HG02852 (cell line): ENCODE results near the gene TMEM168.
"Not testable (repeated sequence)": the region's sequence is repeated elsewhere in the genome, so short reads cannot be mapped to it uniquely, and the experiment has no call there.

Experiments
- ATAC-seq: cut with Tn5 transposase; IDR thresholded peaks from one replicate; pipeline ENCODE4 v1.9.1; 2021; ENCODE audit warnings: mild to moderate bottlenecking, moderate library complexity; ENCODE audit not compliant: unreplicated experiment

Gene TMEM168

DNA sequence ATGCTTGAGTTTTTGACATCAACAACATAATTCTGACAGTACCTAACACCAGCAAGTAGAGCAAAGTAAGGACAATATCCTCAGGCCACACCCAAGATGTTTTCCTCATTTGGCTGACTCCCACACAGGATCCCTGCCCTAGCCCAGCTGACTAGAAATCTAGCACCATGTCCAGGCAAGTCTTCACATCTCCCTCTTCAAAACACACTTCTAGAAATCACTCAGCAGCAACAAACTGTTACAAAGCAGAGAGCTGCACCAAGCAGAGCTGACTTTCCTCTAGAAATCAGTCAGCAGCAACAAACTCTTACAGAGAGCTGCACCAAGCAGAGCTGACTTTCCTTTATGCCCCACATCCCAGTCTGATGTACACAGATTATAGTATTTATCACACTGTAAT lies 7.7 kb downstream of the TMEM168 start:
- peak; percentile 98 for ATAC-seq

DNA sequence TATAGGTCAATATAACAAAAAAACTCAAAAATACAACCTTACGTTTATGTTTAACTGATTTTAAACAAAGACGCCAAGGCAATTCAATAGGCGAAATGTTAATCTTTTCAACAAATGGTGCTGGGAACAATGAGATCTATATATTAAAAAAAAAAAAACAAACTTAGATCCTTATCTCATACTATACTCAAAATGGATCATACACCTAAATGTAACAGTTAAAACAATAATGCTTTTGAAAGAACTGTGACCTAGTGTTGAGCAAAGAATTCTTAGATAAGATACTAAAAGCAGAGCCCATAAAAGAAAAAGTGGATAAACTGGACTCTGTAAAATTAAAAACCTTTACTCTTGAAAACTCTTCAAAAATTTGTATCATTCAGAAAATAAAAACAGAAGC lies 8.6 kb downstream of the TMEM168 start:
- ATAC-seq: no peak

DNA sequence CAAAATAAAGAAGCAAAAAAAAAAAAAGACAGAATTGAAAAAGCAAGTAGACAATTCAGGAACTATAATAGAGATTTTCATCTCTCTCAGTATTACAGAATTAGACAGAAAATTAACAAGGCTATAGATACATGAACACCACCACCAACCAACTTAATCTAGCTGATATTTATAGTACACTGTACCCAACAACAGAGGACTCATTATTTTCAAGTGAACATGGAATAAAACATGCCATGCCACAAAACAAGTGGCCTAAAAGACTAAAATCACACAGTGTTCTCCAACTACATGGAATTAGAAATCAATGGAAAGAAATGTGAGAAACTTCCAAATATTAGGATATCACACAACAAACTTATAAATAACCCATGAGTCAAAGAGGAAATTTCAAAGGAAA lies 9.1 kb downstream of the TMEM168 start:
- no peak for ATAC-seq

DNA sequence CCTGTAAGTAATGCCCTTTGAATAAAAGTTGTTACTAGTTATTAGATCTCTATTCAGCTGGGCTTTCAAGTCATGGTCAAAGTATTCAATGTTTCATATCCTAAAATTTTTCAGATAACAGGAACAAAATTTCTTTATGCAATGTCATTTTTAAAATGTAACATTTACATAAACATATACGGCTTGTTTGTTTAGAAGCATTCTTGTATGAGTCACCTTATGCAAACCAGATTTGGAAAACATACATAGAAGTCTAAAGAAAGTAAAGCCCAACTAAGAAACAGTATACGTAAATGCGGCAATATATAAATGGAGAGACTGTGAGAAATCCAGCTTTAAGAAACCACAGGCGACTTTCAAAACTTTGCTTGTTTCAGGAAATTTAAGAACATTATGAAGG lies 10.5 kb downstream of the TMEM168 start:
- ATAC-seq: no peak

DNA sequence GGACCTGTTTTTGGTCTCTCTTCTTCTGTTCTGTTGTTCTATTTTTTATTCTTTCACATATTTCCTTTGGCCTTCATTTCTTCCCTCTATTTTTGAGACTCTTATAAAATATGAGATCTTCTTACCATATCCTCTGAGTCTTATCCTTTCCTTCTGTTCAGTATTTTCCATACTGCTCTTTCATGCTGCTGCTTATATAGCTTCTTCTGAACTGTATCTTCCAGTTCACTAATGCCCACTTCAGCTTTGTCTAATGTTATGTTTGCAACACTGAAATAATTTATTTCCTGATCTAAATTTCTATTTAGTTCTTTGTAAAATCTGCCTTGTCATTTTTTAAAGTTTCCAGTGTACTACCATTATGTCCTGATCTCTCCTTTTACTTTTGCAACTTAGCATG lies 12.8 kb downstream of the TMEM168 start:
- no peak for ATAC-seq

DNA sequence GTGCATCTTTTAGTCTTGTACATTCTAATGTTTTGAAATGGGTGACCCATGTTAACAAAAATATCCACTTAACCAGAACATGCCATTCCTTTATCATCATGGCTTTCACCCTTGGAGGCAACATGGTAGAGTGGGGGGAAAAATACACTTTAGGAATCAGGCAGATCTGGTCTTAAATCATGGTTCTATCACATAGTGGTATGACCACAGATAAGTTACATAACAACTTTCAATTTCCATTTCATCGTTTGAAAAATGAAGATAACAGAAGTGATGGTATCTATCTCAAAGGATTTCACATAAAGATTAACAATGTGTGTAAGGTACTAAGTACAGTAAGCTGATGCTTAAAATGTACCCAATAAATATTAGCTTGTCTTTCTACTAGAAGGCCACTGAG lies 19.0 kb downstream of the TMEM168 start:
- ATAC-seq: no peak

DNA sequence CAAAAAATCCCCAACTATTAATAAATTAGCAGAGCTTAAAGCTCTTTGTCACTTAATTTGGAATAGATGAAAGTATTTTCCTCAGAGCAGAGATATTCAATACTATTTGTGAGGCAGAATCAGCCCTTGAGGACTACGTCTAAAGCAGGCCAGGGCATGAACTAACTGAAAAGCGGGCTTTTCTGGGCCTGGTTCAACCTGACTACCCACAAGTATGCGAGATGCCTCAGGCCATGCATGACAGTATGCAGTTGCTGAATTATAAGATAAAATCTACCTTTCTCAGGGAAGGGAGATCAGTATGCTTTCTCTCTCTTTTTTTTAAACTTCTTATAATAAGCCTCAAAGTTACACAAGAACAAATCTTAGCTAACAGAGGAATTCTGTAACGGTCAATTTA lies 20.1 kb downstream of the TMEM168 start:
- ATAC-seq: no peak

DNA sequence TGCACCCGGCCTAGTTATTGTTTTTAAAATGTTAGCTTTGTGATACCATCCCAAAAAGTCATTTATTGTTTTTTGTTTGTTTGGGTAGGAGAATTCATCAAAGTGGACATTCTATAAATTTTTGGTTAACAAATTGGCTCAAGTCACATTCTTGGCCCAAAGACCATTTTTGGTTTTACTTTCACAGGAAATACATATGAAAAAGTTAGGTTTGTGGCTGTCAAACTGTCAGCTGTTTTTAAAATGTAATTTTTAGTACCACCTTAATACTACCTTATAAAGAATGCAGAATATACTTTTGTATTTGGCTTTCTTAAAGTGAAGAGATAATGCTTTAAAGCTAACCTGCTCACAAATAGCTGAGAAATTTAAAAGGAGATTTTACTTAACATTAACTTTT lies 25.1 kb downstream of the TMEM168 start:
- ATAC-seq: peak; percentile 44

DNA sequence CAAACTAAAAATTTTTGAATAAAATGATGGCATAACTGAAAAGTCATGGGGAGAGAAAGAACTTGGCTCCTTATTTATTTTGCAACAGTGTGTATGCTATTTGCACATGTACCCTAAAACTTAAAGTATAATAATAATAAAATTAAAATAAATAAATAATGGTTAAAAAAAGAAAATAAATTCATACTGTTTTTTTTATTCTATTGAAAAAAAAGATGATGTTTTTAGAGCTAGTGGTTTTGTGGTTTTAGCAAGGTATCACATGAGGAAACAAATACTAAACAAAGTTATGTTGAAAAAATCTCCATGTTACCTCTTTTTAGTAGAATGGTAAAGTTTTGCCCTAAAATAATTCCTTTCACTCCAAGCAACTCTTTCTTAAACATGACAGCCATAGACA lies 26.2 kb downstream of the TMEM168 start:
- no peak for ATAC-seq

DNA sequence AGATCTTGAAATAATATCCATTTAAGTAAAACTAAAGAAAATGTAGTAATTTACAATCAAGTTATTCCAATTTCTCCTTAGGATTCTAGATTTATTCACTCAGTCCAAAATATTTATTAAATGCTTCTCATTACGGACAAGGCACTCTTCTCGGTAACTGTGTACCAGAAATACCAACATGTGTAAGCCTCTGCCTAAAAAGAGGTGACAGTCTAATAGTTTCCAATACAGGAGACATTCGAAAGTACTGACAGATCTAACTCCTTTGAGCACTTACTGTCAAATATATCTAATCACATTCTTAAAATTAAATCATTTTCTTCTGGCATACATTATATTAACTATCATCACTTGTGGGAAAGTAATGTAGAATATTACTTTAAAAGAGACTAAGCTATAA lies 26.9 kb downstream of the TMEM168 start:
- ATAC-seq: no peak

DNA sequence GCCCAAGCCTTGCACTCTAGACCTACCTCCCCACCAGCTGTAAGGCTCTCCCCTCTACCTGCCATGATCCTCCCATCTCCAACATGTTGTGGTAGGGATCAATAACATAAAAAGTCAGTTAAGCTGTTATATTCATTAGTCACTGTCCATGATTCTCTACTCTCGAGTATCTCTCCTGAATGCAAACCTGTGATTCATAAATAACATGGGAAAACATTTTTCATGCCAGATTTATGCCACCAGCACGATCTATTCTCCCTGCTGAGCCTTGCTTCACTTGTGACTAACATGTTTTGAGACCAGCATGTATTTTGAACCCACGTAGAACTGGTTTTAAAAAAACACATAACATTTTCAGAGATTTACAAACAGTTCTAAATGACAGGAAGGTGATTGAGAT lies 30.3 kb downstream of the TMEM168 start:
- no peak for ATAC-seq

DNA sequence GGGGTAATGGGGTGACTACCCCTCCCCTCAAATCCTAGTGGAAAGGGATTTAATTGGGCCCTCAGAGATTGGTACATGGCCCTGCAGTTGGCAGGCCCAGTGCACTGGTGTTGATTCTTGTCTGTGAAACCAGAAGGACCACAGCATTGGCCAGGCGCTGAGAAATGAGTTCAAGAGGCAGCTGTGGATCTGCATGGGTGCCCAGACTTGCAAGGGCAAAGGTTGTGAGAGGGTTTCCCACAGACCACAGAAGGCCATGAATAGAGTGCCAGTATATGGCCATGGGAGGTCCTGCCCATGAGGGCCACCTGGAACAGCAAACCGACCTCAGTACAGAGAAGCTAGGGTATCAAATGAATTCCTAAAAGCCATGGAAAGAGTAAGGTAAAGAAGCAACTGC lies 32.9 kb downstream of the TMEM168 start:
- ATAC-seq: no peak

DNA sequence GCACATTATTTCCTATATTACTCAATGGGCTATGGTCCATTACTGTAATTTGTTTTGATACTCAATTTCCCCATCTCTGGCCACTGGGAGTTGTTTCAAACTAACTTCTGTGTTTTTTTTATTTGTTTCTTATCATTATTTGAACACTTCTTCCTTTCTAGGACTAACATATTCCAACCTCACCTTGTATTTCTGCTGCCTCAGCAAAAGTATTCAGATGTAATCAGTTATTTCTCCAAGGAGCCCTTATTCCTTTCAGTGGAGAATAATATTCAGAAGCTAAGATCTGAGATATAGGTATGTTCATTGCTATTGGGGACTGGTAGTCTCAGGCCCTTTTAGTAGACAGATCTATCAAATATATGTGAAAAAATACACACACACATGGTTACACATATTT lies 36.9 kb downstream of the TMEM168 start:
- no peak for ATAC-seq

DNA sequence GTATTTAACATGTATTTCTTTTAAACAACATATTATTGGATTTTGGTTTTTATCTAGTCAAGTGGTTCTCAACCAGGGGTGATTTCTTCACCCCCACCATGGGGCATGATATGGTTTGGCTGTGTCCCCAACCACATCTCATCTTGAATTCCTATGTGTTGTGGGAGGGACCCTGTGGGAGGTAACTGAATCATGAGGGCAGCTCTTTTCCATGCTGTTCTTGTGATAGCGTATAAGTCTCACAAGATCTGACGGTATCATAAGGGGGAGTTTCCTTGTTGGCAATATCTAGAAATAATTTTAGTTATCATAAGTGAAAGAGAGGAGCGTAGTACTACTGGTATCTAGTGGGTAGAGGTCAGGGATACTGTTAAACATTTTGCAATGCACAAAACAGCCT lies 37.6 kb downstream of the TMEM168 start:
- no peak for ATAC-seq

DNA sequence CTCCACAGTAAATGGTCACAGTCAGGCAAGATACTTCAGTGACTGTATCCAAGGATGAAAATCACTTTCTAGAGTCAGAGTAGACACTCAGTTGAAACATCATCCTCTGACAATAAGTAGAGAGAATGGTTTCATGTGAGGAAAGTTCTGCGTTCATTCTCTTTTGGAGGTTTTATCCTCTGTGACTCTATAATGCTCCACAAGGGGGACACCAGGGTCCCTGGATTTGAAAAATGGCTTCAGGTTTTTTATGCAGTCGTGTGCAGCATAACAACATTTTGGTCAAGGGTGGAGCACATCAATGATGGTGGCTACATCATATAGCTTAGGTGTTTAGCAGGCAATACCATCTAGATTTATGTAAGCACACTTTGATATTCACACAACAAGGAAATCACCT lies 40.4 kb downstream of the TMEM168 start:
- no peak for ATAC-seq

DNA sequence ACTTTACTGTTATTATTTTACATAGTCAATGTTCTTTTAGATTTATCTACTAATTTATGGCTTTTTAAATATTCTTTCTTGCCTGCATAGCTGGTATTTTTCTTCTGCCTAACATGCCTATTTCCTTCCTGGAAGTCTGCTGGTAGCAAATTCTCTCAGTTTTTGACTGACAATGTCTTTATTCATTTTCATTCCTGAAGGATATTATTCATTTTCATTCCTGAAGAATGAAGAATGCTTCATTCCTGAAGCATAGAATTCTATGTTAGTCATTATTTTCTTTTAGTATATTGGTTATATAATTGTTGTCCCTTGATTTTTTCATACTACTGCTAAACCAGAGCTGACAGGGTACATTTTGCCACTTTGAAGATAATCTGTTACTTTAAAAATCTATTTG lies 41.8 kb downstream of the TMEM168 start:
- ATAC-seq: no peak

DNA sequence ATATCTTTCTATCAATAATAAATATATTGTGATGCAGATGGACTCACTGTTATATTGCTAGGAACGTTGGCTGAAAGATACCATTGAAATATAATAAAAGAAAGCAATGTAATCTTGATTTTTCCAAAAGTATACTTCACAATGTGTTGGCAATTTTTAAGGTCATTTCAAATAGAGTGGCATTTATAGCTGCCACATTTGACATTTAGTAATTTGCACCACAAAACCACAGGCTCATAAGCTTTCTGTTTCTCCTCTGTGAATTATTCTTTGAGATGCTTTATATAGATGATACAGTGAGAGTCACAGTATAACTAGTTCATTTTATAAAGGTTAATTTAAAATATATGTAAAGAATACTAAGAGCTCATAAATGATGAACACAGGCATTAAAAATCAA lies 44.6 kb downstream of the TMEM168 start:
- no peak for ATAC-seq

DNA sequence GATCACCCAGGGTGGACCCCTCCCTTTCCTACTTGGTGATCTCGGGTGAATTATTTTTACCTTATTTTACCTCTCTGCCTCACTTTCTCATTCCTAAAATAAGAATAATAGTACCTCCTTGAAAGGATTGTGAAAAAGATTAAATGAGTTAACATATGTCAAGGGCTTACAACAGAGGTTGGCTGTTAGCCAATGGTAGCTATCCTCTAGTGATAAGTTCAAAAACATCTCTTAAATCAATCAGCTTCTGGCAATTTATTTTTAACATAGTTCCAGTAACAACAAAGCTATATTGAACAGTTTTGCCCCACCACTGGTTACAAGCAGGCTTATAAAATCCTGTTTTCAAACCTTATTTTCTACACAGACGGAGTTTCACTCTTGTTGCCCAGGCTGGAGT lies 45.4 kb downstream of the TMEM168 start:
- ATAC-seq: no peak

DNA sequence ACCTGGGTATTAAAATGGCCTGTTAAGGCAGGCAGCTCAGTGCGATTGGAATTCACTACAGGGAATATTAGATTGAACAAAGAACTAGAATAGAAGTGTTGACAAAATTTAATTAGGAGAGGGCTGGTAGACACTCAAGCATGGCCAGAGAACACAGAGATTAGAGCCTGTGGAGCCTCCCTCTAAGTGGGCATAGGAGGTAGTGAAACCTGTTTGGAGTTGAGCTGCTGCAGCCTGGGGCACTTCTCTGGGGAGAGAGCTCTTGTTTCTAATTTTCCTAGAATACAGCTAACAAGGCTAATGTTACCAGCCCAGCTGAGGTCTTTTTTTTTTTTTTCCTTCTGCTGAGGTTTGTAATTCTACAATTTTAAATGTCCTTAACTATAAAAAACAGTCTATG lies 46.4 kb downstream of the TMEM168 start:
- ATAC-seq: no peak

DNA sequence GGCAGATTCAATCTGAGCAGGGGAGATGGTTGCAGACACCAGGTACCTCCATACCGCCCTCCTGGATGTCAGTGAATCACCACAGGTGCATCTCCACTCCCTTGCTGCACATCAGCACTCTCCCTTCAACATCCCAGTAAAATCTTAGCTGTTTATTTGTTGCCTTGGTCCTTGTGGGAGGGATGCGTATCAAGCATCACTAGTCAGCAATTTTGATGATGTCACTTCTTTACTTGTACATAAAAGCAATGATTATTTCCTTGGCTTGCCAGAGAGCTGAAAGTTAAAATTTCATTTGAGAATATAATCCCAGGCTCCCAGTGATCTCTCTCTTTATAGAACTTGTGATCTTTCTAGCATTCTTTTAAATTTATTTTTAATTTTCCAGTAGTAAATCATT lies 49.5 kb downstream of the TMEM168 start:
- no peak for ATAC-seq

DNA sequence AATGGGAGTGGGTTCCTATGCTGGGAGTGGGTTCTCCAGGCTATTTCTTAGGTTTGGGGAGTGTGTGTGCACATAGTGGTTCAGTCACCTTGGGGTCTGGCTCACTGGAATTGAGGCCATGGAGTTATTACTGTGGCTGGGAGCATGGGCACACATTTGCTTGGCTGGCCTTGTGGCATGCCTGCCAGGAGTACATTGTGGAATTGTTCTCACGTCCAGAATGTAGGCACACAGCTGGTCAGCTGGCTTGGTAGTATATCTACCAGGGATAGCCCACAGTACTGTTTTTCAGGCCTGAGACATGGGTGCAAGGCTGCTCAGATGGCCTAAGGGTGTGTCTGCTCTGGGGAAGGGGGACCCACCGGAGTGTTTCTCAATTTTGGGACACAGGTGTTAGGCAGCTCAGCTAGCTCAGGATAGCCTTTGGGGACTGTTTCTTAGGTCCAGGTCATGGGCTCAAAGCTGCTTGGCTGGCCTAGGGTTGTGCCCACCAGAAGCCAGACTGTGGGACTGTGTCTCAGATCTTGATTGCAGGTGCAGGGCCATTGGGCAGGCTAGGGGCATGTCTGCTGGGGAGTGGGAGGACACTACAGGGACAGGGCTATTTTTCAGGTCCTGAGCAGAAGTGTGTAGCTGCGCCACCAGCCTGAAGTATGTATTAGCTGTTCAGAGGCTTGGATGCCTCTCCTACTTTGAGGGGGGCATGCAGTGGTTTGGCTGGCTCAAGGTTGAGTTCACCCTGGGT lies 50.6 kb downstream of the TMEM168 start:
- no peak for ATAC-seq

DNA sequence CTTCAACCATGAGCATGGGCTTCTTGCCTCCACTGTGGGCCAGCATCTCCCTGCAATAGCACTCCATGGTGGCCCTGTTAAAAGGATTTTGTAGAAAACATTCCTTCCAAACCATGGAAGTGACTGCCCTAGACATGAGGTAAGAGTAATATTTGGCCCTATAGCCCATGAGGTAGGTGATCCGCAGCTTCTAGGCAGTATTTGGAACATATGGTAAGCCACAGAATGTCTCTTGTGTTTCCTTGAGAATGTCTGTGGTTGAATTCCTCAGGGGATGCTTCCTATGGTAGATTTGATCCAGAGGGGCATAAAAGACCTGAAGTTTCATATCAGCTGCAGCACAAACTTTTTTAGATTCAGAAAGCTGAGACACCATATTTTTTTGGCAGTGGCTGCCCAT lies 54.9 kb downstream of the TMEM168 start:
- no peak for ATAC-seq

DNA sequence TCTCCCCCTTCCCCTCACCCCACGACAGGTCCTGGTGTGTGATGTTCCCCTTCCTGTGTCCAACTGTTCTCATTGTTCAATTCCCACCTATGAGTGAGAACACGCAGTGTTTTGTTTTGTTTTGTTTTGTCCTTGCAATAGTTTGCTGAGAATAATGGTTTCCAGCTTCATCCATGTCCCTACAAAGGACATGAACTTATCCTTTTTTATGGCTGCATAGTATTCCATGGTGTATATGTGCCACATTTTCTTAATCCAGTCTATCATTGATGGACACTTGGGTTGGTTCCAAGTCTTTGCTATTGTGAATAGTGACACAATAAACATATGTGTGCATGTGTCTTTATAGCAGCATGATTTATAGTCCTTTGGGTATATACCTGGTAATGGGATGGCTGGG lies 58.9 kb downstream of the TMEM168 start:
- not testable (repeated sequence) for ATAC-seq
